A673 (cell line): ENCODE results near the gene GPX3. TPM values are rescaled to one million over a fixed set of nuclear protein-coding genes. Genes with fewer than 3 reads are reported as not detected.

Source experiments
- BruUV-seq: library from RNA; stranded (reverse); fragments of 400-500 nt; replicated peaks from 2 replicates; lab custom pipeline; 2021; lab: Mats Ljungman, UMichigan
- CTCF ChIA-PET: fragments of 300-600 bp; sonication (Branson Sonifier 250); formaldehyde crosslinking; loops from one replicate; lab custom pipeline; 2022; ENCODE audit warnings: antibody characterized with exemption; lab: Charles Lee
- POLR2A ChIA-PET: fragments of 300-600 bp; sonication (Branson Sonifier 250); formaldehyde crosslinking; loops from one replicate; lab custom pipeline; 2022; ENCODE audit warnings: antibody characterized with exemption; ENCODE audit not compliant: low non-redundant PET; lab: Charles Lee
- DNase-seq: peaks from one replicate; pipeline ENCODE4 v3.0.0-alpha.2; 2015; ENCODE audit warnings: low spot score
- H3K27ac ChIP-seq: fragments of 200-600 bp; sonication (generic); 2 replicates; pipeline ENCODE4 v1.5.1; 2016; ENCODE audit warnings: mixed run types, low read depth, mild to moderate bottlenecking, mixed read lengths, antibody characterized with exemption, low read length; ENCODE audit not compliant: poor library complexity, severe bottlenecking
- H3K27me3 ChIP-seq: fragments of 200-600 bp; sonication (generic); replicated peaks from 2 replicates; pipeline ENCODE4 v1.6.1; 2017; ENCODE audit warnings: mixed run types, low read depth, mild to moderate bottlenecking, mixed read lengths, antibody characterized with exemption, low read length; ENCODE audit not compliant: insufficient read depth, poor library complexity
- H3K36me3 ChIP-seq: fragments of 200-600 bp; sonication (generic); 2 replicates; pipeline ENCODE4 v1.6.1; 2016; ENCODE audit warnings: mixed run types, mild to moderate bottlenecking, mixed read lengths, antibody characterized with exemption, low read length; ENCODE audit not compliant: insufficient read depth, poor library complexity, severe bottlenecking
- H3K4me1 ChIP-seq: fragments of 200-600 bp; sonication (generic); 2 replicates; pipeline ENCODE4 v1.6.1; 2017; ENCODE audit warnings: mixed run types, mild to moderate bottlenecking, mixed read lengths, antibody characterized with exemption, low read length; ENCODE audit not compliant: insufficient read depth, poor library complexity, severe bottlenecking
- H3K4me3 ChIP-seq: fragments of 200-600 bp; sonication (generic); 2 replicates; pipeline ENCODE4 v1.5.1; 2016; ENCODE audit warnings: low read depth, mixed run types, mild to moderate bottlenecking, mixed read lengths, low read length; ENCODE audit not compliant: poor library complexity, severe bottlenecking
- H3K9me3 ChIP-seq: fragments of 200-600 bp; sonication (generic); 2 replicates; pipeline ENCODE4 v1.6.1; 2016; ENCODE audit warnings: mixed run types, low read depth, mild to moderate bottlenecking, mixed read lengths, antibody characterized with exemption, low read length; ENCODE audit not compliant: poor library complexity, severe bottlenecking
- EZH2 ChIP-seq: fragments of 200-600 bp; sonication (generic); IDR thresholded peaks from 2 replicates; pipeline ENCODE4 v1.6.1; 2017; ENCODE audit warnings: borderline replicate concordance, low read depth, mild to moderate bottlenecking, mixed read lengths, antibody characterized with exemption, low read length; ENCODE audit not compliant: poor library complexity, severe bottlenecking
- intact Hi-C: fragments of 100-400 bp; cut with micrococcal nuclease; formaldehyde crosslinking; loops from one replicate; pipeline ENCODE4 v1.10.0; 2022; ENCODE audit not compliant: unreplicated experiment
- total RNA-seq: library from RNA; stranded (reverse); gene quantifications from 2 replicates; pipeline ENCODE4 v1.2.3, GENCODE V29; 2021
- TF ChIP-seq, protein P1 (sequence below): fragments of 300-800, 200-600 bp; sonication (generic); conservative IDR thresholded peaks from 2 replicates; pipeline ENCODE4 v1.5.1; 2017; ENCODE audit warnings: low read depth, mild to moderate bottlenecking, antibody characterized with exemption, low read length, moderate library complexity, mixed read lengths

Gene GPX3
- total RNA-seq, 1 experiment from 2014 or later: 0.19 TPM

- BruUV-seq: no TSS peak
- no peak overlapping the region for H3K4me3 ChIP-seq
- H3K36me3 ChIP-seq: no peaks in the 10 kb centered on the region
- H3K9me3 ChIP-seq: no peaks in the 10 kb centered on the region
- ChIA-PET CTCF (no interaction called here), POLR2A (no interaction called here)
- intact Hi-C loops: no loop called here
- TF ChIP-seq, protein P1, sequence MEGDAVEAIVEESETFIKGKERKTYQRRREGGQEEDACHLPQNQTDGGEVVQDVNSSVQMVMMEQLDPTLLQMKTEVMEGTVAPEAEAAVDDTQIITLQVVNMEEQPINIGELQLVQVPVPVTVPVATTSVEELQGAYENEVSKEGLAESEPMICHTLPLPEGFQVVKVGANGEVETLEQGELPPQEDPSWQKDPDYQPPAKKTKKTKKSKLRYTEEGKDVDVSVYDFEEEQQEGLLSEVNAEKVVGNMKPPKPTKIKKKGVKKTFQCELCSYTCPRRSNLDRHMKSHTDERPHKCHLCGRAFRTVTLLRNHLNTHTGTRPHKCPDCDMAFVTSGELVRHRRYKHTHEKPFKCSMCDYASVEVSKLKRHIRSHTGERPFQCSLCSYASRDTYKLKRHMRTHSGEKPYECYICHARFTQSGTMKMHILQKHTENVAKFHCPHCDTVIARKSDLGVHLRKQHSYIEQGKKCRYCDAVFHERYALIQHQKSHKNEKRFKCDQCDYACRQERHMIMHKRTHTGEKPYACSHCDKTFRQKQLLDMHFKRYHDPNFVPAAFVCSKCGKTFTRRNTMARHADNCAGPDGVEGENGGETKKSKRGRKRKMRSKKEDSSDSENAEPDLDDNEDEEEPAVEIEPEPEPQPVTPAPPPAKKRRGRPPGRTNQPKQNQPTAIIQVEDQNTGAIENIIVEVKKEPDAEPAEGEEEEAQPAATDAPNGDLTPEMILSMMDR: no peak
- no peak for TF ChIP-seq EZH2
- no peaks in the 10 kb centered on the region for H3K4me1 ChIP-seq
- DNase-seq: no peak
- no peak overlapping the region for H3K27ac ChIP-seq
- H3K27me3 ChIP-seq: no peaks in the 10 kb centered on the region
These were observed 55.4 kb downstream of the GPX3 start for GRCh38 chr5:151075698-151076331.

DNA sequence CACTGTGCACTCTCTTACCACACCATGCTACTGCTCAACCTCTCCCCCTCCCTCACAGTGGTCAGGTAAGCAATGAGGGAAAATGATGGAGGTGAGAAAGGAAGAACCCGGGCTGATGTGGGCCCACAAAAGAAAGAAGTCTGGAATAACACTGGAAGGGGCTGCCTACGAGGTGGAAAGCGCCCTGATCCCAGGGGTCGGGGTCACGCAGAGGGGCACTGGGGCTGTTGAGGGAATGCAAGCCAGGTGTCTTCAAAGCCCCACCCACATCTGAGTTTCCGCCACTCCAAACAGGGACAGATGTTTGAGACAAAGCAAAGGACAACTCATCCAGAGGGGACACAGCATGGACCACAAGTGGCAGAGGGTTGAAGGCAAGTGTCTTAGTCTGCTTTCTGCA is 56.2 kb downstream of the GPX3 start:
- Histone ChIP-seq H3K27ac (no peak overlapping the region), H3K9me3 (no peaks in the 10 kb centered on the region), H3K36me3 (no peaks in the 10 kb centered on the region), H3K27me3 (no peaks in the 10 kb centered on the region), H3K4me3 (no peak overlapping the region), H3K4me1 (peaks cover 2% of the 10 kb centered on the region)
- intact Hi-C loops: no loop called here
- ChIA-PET CTCF (no interaction called here), POLR2A (no interaction called here)
- TF ChIP-seq EZH2: no peak
- TF ChIP-seq, protein P1: no peak
- no TSS peak for BruUV-seq
- no peak for DNase-seq

DNA sequence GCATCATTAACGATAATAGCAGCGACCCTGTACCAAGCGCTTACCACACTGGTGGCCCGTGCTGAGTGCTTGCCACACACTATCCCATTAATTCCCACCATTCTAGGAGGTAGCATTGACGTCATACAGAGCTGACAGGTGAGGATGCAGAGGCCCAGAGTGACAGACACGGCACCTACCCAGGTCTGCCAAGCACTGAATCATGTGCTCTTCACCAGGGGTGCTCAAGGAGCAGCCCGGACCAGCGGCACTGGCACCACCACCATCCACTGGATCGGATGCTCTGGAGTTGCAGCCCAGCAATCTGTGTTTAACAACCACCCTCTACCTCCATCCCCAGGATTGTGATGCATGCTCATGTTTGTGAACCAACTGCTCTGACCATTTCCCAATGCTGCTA is 57.0 kb downstream of the GPX3 start:
- Histone ChIP-seq H3K4me3 (no peak overlapping the region), H3K36me3 (no peaks in the 10 kb centered on the region), H3K27me3 (no peaks in the 10 kb centered on the region), H3K4me1 (peaks cover 5% of the 10 kb centered on the region), H3K9me3 (no peaks in the 10 kb centered on the region), H3K27ac (no peak overlapping the region)
- no peak for DNase-seq
- intact Hi-C loops: no loop called here
- TF ChIP-seq, protein P1: no peak
- TF ChIP-seq EZH2: no peak
- no TSS peak for BruUV-seq
- ChIA-PET POLR2A (no interaction called here), CTCF (no interaction called here)
